Liver (tissue), 9 donors: ENCODE measurements around the gene CKAP5. TPM values are rescaled to one million over a fixed set of nuclear protein-coding genes. Genes with fewer than 3 reads are reported as not detected.

Source experiments
- DNase-seq: peaks from one replicate; pipeline ENCODE4 v3.0.0-alpha.2; 2017; ENCODE audit warnings: low spot score
- H3K27ac ChIP-seq, 2 donors: one replicate each; pipeline ENCODE4 v1.7.0; 2013; ENCODE audit warnings: inconsistent platforms in 2 of 2, low read length in 2 of 2, control low read depth in 1 of 2, low read depth in 1 of 2, mild to moderate bottlenecking in 1 of 2
- H3K27me3 ChIP-seq, 4 donors: one replicate each; pipeline versions ENCODE4 v1.6.1 to v1.7.0; 2013; ENCODE audit warnings: low read length in 3 of 4, inconsistent platforms in 1 of 4, mild to moderate bottlenecking in 1 of 4, moderate library complexity in 1 of 4; ENCODE audit not compliant: control insufficient read depth in 4 of 4, insufficient read depth in 4 of 4
- H3K36me3 ChIP-seq, 4 donors: one replicate each; pipeline versions ENCODE4 v1.6.1 to v1.7.0; 2013; ENCODE audit warnings: low read length in 3 of 4, mild to moderate bottlenecking in 3 of 4, low read depth in 1 of 4, moderate library complexity in 1 of 4; ENCODE audit not compliant: control insufficient read depth in 4 of 4, insufficient read depth in 3 of 4
- H3K4me1 ChIP-seq, 4 donors: one replicate each; pipeline versions ENCODE4 v1.6.1 to v1.7.0; 2013; ENCODE audit warnings: low read length in 3 of 4, mild to moderate bottlenecking in 3 of 4, moderate library complexity in 1 of 4; ENCODE audit not compliant: control insufficient read depth in 4 of 4, insufficient read depth in 4 of 4
- H3K4me3 ChIP-seq, 3 donors: one replicate each; pipeline versions ENCODE4 v1.6.1 to v1.7.0; 2013; ENCODE audit warnings: low read length in 3 of 3, control low read depth in 1 of 3, low read depth in 1 of 3, mild to moderate bottlenecking in 1 of 3
- H3K9ac ChIP-seq, 2 donors: one replicate each; pipeline ENCODE4 v1.7.0; 2013; ENCODE audit warnings: low read length in 2 of 2, mild to moderate bottlenecking in 2 of 2, moderate library complexity in 2 of 2, control low read depth in 1 of 2, low read depth in 1 of 2
- H3K9me3 ChIP-seq, 4 donors: one replicate each; pipeline versions ENCODE4 v1.6.1 to v1.7.0; 2013; ENCODE audit warnings: low read length in 3 of 4; ENCODE audit not compliant: control insufficient read depth in 4 of 4
- ATF3 ChIP-seq: IDR thresholded peaks from 2 replicates; pipeline ENCODE4 v1.6.1; 2016; ENCODE audit warnings: antibody characterized with exemption
- CTCF ChIP-seq: fragments of 150-350 bp; IDR thresholded peaks from 2 replicates; pipeline ENCODE4 v1.5.1; 2017; ENCODE audit warnings: improper control_type of control experiment, low read depth, low read length; ENCODE audit not compliant: missing input control
- EGR1 ChIP-seq, 2 donors: IDR thresholded peaks; 2 replicates each; pipeline ENCODE4 v1.6.1; 2016 to 2018; ENCODE audit warnings: antibody characterized with exemption in 2 of 2, low read depth in 2 of 2
- FOXA1 ChIP-seq: IDR thresholded peaks from 2 replicates; pipeline ENCODE4 v1.6.1; 2016; ENCODE audit warnings: antibody characterized with exemption
- FOXA2 ChIP-seq: IDR thresholded peaks from 2 replicates; pipeline ENCODE4 v1.6.1; 2016; ENCODE audit warnings: antibody characterized with exemption
- GABPA ChIP-seq, 2 donors: IDR thresholded peaks in 1 of 2; conservative IDR thresholded peaks in 1 of 2; 2 replicates each; pipeline ENCODE4 v1.6.1; 2016; ENCODE audit warnings: antibody characterized with exemption in 2 of 2, mild to moderate bottlenecking in 1 of 2, moderate library complexity in 1 of 2
- HNF4A ChIP-seq, 2 donors: conservative IDR thresholded peaks; 2 replicates each; pipeline ENCODE4 v1.6.1; 2016; ENCODE audit warnings: antibody characterized with exemption in 2 of 2, mild to moderate bottlenecking in 2 of 2
- HNF4G ChIP-seq: IDR thresholded peaks from 2 replicates; pipeline ENCODE4 v1.6.1; 2016; ENCODE audit warnings: antibody characterized with exemption
- JUND ChIP-seq, 2 donors: IDR thresholded peaks; 2 replicates each; pipeline ENCODE4 v1.6.1; 2016; ENCODE audit warnings: antibody characterized with exemption in 2 of 2
- MAX ChIP-seq: IDR thresholded peaks from 2 replicates; pipeline ENCODE4 v1.6.1; 2016; ENCODE audit warnings: antibody characterized with exemption
- RAD21 ChIP-seq, 2 donors: IDR thresholded peaks; 2 replicates each; pipeline ENCODE4 v1.6.1; 2016; ENCODE audit warnings: antibody characterized with exemption in 2 of 2, mild to moderate bottlenecking in 2 of 2
- RXRA ChIP-seq, 2 donors: IDR thresholded peaks; 2 replicates each; pipeline ENCODE4 v1.6.1; 2017 to 2018; ENCODE audit warnings: antibody characterized with exemption in 2 of 2, mild to moderate bottlenecking in 1 of 2
- SP1 ChIP-seq: IDR thresholded peaks from 2 replicates; pipeline ENCODE4 v1.6.1; 2018; ENCODE audit warnings: antibody characterized with exemption, mild to moderate bottlenecking
- TAF1 ChIP-seq: conservative IDR thresholded peaks from 2 replicates; pipeline ENCODE4 v1.6.1; 2016; ENCODE audit warnings: antibody characterized with exemption, mild to moderate bottlenecking
- YY1 ChIP-seq: IDR thresholded peaks from 2 replicates; pipeline ENCODE4 v1.6.1; 2016; ENCODE audit warnings: antibody characterized with exemption, mild to moderate bottlenecking
- ZBTB33 ChIP-seq: IDR thresholded peaks from 2 replicates; pipeline ENCODE4 v1.6.1; 2016; ENCODE audit warnings: antibody characterized with exemption
- WGBS: extraction: QIAGEN DNeasy Blood & Tissue Kit; methylation state at CpG from one replicate; pipeline ENCODE4 v1.1.7; 2013; 5-methylcytosine and 5-hydroxymethylcytosine counted together
- polyA plus RNA-seq, 2 donors: library from polyadenylated mRNA; stranded (reverse) in 1 of 2; unstranded in 1 of 2; fragments of 200-250 nt in 1 of 2; fragments of >200 nt in 1 of 2; fragmentation: Nextera tagmentation in 1 of 2; extraction: Ambion mirVana in 1 of 2; gene quantifications; one replicate each; pipeline versions ENCODE4 v1.2.1 to v1.2.3, GENCODE V29; 2013 to 2015
- total RNA-seq, 2 donors: library from RNA; depleted of rRNA; stranded (reverse); fragments of >200 nt; gene quantifications; one replicate each; pipeline ENCODE4 v1.2.3, GENCODE V29; 2014
- donor health status: healthy.
- donor health status: healthy.
- donor health status: healthy.
- donor health status: healthy.
- donor health status: healthy.

The CKAP5 gene
- total and polyA plus RNA-seq, 4 donors, result 6.1 to 70.4 (median 15.4) TPM

- peaks cover 0 to 3% (median 0%) of the 10 kb centered on the region in 4 donors for H3K4me1 ChIP-seq
- no peak overlapping the region for H3K4me3 ChIP-seq
- peaks cover 0 to 3% (median 0%) of the 10 kb centered on the region in 4 donors for H3K9me3 ChIP-seq
- no peak overlapping the region for H3K9ac ChIP-seq
- H3K27me3 ChIP-seq, result no peaks in the 10 kb centered on the region
- WGBS, result 96% methylated on average over 3 of the region's 3 CpGs
- no peaks in the 10 kb centered on the region for H3K36me3 ChIP-seq
- H3K27ac ChIP-seq, result no peak overlapping the region
- no peak for TF ChIP-seq HNF4G
- no peak for TF ChIP-seq TAF1
- no peak for TF ChIP-seq RAD21 (IDR thresholded peaks at IDR 0.05)
- no peak for TF ChIP-seq RXRA (IDR thresholded peaks at IDR 0.05)
- no peak for TF ChIP-seq SP1
- TF ChIP-seq HNF4A (conservative IDR thresholded peaks at IDR 0.05), result no peak
- TF ChIP-seq ZBTB33, result no peak
- no peak for TF ChIP-seq JUND (IDR thresholded peaks at IDR 0.05)
- no peak for TF ChIP-seq YY1
- TF ChIP-seq MAX, result no peak
- no peak for TF ChIP-seq GABPA (IDR thresholded peaks at IDR 0.05 in 1 of 2, conservative IDR thresholded peaks at IDR 0.05 in 1 of 2)
- no peak for TF ChIP-seq FOXA2
- no peak for TF ChIP-seq ATF3
- TF ChIP-seq FOXA1, result no peak
- TF ChIP-seq EGR1 (IDR thresholded peaks at IDR 0.05; ENCODE audit: low read depth in 2 of 2), result no peak
- TF ChIP-seq CTCF, result no peak
- DNase-seq, result no peak
These were observed 9.1 kb upstream of the CKAP5 start for GRCh38 chr11:46855167-46855566.

DNA sequence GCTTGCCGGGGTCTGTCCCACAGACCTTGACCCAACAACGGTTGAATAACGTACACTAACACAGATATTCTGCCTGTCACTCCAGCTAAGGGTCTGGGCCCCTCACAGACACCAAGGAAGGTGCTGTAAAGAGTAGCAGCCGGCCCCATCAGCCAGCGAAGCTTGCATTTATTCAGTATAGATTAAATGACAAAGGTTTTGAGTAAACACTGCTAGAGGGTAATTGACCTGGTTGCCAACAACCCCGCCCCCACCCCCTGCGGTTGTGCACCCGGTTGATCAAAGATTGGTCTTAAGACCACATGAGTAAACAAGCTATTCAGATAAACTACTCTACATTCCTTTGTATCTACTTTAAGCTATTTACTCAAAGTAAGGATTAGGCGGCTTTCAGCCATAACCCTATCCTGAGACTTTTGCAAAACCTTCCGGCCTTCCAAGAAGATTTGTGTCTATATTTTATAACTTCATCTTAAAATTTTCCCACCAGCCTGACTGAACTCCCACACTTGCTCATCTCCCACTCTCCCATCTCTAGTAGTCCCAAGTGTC is 4.8 kb upstream of the CKAP5 start:
- Histone ChIP-seq H3K27ac (no peak overlapping the region), H3K9me3 (peaks cover 0 to 3% (median 0%) of the 10 kb centered on the region in 4 donors), H3K4me3 (no peak overlapping the region), H3K9ac (no peak overlapping the region), H3K36me3 (no peaks in the 10 kb centered on the region), H3K4me1 (peaks cover 0 to 4% (median 2%) of the 10 kb centered on the region in 4 donors), H3K27me3 (no peaks in the 10 kb centered on the region)
- TF ChIP-seq MAX, result no peak
- no peak for TF ChIP-seq HNF4G
- TF ChIP-seq RXRA (IDR thresholded peaks at IDR 0.05), result no peak
- no peak for TF ChIP-seq YY1
- DNase-seq, result no peak
- 73% methylated on average over 10 of the region's 10 CpGs for WGBS
